MCF 10A (cell line): ENCODE measurements around the gene C14orf93. TPM values are rescaled to one million over a fixed set of nuclear protein-coding genes. Genes with fewer than 3 reads are reported as not detected.

Experiments used
- BruUV-seq: library from RNA; stranded (reverse); fragments of 400-500 nt; replicated peaks from 2 replicates; lab custom pipeline; 2021; lab: Mats Ljungman, UMichigan
- CTCF ChIA-PET: fragments of 300-600 bp; sonication (Branson Sonifier 250); formaldehyde crosslinking; extraction: SDS; loops from one replicate; lab custom pipeline; 2021; ENCODE audit warnings: antibody characterized with exemption, inconsistent platforms; lab: Yijun Ruan, JAX
- POLR2A ChIA-PET: fragments of 300-600, 350-650 bp; sonication (Branson Sonifier 250); formaldehyde crosslinking; extraction: SDS; loops from one replicate; lab custom pipeline; 2020; ENCODE audit warnings: antibody characterized with exemption, inconsistent platforms; lab: Yijun Ruan, JAX
- DNase-seq: peaks from one replicate; pipeline ENCODE4 v3.0.0-alpha.2; 2018; ENCODE audit not compliant: unreplicated experiment
- H3K27ac Mint-ChIP-seq: one replicate; pipeline ENCODE4 v1.8.0; 2022; ENCODE audit warnings: mild to moderate bottlenecking, low read depth, mixed read lengths; ENCODE audit not compliant: unreplicated experiment
- H3K27me3 Mint-ChIP-seq: one replicate; pipeline ENCODE4 v1.8.0; 2022; ENCODE audit warnings: mixed read lengths; ENCODE audit not compliant: insufficient read depth, unreplicated experiment
- H3K36me3 Mint-ChIP-seq: one replicate; pipeline ENCODE4 v1.8.0; 2022; ENCODE audit warnings: mild to moderate bottlenecking, moderate library complexity, mixed read lengths; ENCODE audit not compliant: insufficient read depth, unreplicated experiment
- H3K4me1 Mint-ChIP-seq: one replicate; pipeline ENCODE4 v1.8.0; 2022; ENCODE audit warnings: mixed read lengths; ENCODE audit not compliant: insufficient read depth, unreplicated experiment
- H3K4me3 Mint-ChIP-seq: one replicate; pipeline ENCODE4 v1.8.0; 2022; ENCODE audit warnings: mild to moderate bottlenecking, moderate library complexity, mixed read lengths; ENCODE audit not compliant: unreplicated experiment
- H3K9me3 Mint-ChIP-seq: one replicate; pipeline ENCODE4 v1.8.0; 2022; ENCODE audit warnings: mixed read lengths; ENCODE audit not compliant: unreplicated experiment
- intact Hi-C: fragments of 100-400 bp; cut with micrococcal nuclease; formaldehyde crosslinking; loops from 2 replicates; pipeline ENCODE4 v1.14.1; 2022
- total RNA-seq: library from RNA; stranded (reverse); gene quantifications from 2 replicates; pipeline ENCODE4 v1.2.3, GENCODE V29; 2022
- TF ChIP-seq, protein P1 (sequence below): fragments of 200-600 bp; IDR thresholded peaks from one replicate; pipeline ENCODE4 v1.8.0; 2022; ENCODE audit warnings: antibody characterized with exemption, mild to moderate bottlenecking; ENCODE audit not compliant: unreplicated experiment

The C14orf93 gene
- total RNA-seq, 1 experiment from 2014 or later = 6.1 TPM

- DNase-seq = peak; percentile 72
- Mint-ChIP-seq H3K4me3 (peak within 1 kb of the TSS; percentile 83), H3K9me3 (no peaks in the 10 kb centered on the region), H3K27ac (peak within 1 kb of the TSS; percentile 63), H3K36me3 (peaks cover 52% of the 10 kb centered on the region), H3K4me1 (peaks cover 31% of the 10 kb centered on the region), H3K27me3 (no peaks in the 10 kb centered on the region)
- POLR2A ChIA-PET = interaction anchor here (0.6 to 7.7 kb wide), 14 partner anchors 11 to 500 kb away, joined by 3 to 133 read pairs (median 8); partner anchors contain the start of genes ACIN1, AJUBA, C14orf119 and PRMT5
- intact Hi-C loops = loop anchor here (1.0 to 5.0 kb wide), 2 partner anchors 52 to 235 kb away; no protein-coding TSS in a partner anchor
- TF ChIP-seq, protein P1, sequence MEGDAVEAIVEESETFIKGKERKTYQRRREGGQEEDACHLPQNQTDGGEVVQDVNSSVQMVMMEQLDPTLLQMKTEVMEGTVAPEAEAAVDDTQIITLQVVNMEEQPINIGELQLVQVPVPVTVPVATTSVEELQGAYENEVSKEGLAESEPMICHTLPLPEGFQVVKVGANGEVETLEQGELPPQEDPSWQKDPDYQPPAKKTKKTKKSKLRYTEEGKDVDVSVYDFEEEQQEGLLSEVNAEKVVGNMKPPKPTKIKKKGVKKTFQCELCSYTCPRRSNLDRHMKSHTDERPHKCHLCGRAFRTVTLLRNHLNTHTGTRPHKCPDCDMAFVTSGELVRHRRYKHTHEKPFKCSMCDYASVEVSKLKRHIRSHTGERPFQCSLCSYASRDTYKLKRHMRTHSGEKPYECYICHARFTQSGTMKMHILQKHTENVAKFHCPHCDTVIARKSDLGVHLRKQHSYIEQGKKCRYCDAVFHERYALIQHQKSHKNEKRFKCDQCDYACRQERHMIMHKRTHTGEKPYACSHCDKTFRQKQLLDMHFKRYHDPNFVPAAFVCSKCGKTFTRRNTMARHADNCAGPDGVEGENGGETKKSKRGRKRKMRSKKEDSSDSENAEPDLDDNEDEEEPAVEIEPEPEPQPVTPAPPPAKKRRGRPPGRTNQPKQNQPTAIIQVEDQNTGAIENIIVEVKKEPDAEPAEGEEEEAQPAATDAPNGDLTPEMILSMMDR = no peak
- no TSS peak for BruUV-seq
- CTCF ChIA-PET = interaction anchor here (0.6 to 16.3 kb wide), 37 partner anchors 8 to 501 kb away, joined by 3 to 620 read pairs (median 5); partner anchors contain the start of genes ACIN1, AJUBA, C14orf119 and HAUS4
Observed at GRCh38 chr14:23056956-23057756, 47.2 kb upstream of the C14orf93 start, which contains the start of gene CDH24. Gene CDH24, minus strand, starts transcription at chr14:23057520. Its CDS starts 1,787 bp downstream, at chr14:23055733.

GRCh38 chr14:23056145-23056955, 46.4 kb upstream of the C14orf93 start:
- TF ChIP-seq, protein P1 = peak; percentile 60
- Mint-ChIP-seq H3K4me1 (peaks cover 29% of the 10 kb centered on the region), H3K9me3 (no peaks in the 10 kb centered on the region), H3K27ac (peak overlapping the region; percentile 63), H3K4me3 (peak overlapping the region; percentile 83), H3K27me3 (no peaks in the 10 kb centered on the region), H3K36me3 (peaks cover 44% of the 10 kb centered on the region)
- intact Hi-C loops = loop anchor here (1.0 to 5.0 kb wide), 2 partner anchors 53 to 234 kb away; no protein-coding TSS in a partner anchor
- POLR2A ChIA-PET = interaction anchor here (0.9 to 3.5 kb wide), 5 partner anchors 12 to 77 kb away, joined by 3 to 15 read pairs (median 5); no protein-coding TSS in a partner anchor
- DNase-seq = peak; percentile 74
- CTCF ChIA-PET = interaction anchor here (0.6 to 16.3 kb wide), 20 partner anchors 9 to 616 kb away, joined by 3 to 620 read pairs (median 6); partner anchors contain the start of gene AJUBA
- no TSS peak for BruUV-seq

DNA sequence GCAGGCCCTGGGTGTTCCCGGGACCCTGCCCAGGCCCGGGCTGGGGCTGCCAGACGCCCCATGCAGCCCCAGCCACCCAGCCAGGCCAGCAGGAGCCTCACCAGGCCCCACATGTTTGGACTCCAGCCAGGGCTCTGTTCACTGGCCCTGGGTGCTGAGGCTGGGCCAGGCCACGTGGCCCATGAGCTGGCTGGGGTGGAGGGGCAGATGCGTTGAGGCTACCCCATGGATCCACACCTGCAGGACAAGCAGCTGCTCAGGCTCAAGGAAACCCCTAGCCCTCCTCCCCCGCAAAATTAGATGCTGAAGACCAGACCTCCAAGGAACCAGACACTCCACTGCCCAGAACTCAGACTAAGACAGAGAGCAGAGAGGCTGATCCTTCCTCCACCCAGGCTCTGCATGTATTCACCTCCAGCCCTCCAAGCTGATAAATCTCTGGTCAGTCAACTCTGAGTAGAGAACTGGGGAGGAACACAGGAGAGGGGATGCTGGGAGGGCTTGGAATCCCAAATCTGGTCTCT, 45.7 kb upstream of the C14orf93 start:
- intact Hi-C loops = loop anchor here (1.0 to 5.0 kb wide), 2 partner anchors 54 to 233 kb away; no protein-coding TSS in a partner anchor
- peaks cover 29% of the 10 kb centered on the region for H3K4me1 Mint-ChIP-seq
- peak; percentile 46 for DNase-seq
- ChIA-PET CTCF (interaction anchor here (0.5 to 16.3 kb wide), 15 partner anchors 9 to 615 kb away, joined by 3 to 620 read pairs (median 5); partner anchors contain the start of gene AJUBA), POLR2A (interaction anchor here (1.4 to 3.5 kb wide), 4 partner anchors 13 to 76 kb away, joined by 4 to 15 read pairs (median 8); no protein-coding TSS in a partner anchor)
- peaks cover 37% of the 10 kb centered on the region for H3K36me3 Mint-ChIP-seq
- H3K27ac Mint-ChIP-seq = no peak overlapping the region
- no TSS peak for BruUV-seq
- peak overlapping the region; percentile 83 for H3K4me3 Mint-ChIP-seq
- H3K27me3 Mint-ChIP-seq = no peaks in the 10 kb centered on the region
- H3K9me3 Mint-ChIP-seq = no peaks in the 10 kb centered on the region
- TF ChIP-seq, protein P1 = no peak
